ENCODE measurements around the gene IPO5. TPM values are rescaled to one million over a fixed set of nuclear protein-coding genes. Genes with fewer than 3 reads are reported as not detected.
A peak's percentile ranks its signal among the peaks of the same experiment; 100 is the strongest.

IPO5 gene
- total RNA-seq, 1 experiment from 2014 or later: 126 TPM

DNA sequence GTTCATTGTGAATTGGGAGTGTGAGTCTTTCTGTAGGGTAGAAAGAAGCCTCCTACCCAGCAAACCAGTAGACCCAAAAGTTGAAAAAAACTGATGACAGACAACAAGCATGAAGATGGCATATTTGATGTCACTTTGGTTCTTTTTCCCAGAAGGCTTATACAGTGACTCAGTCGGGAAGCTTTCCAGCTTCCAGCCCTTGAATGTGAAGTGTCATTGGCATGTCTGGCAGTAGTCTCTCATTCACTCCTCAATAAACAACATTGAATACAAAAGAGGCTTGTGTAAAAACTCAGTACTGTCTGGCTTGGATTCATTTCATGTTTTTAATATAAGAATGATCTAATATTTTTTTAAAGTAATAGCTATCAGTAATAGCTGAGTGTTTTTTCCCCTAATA, 68.7 kb downstream of the IPO5 start:
- BruUV-seq (replicated peaks): no TSS peak
- no peaks in the 10 kb centered on the region for H3K27me3 ChIP-seq (ENCODE audit: insufficient read depth, low read depth)
- H2AFZ ChIP-seq: no peak overlapping the region
- ChIA-PET CTCF (no interaction called here), POLR2A (ENCODE audit: unreplicated experiment) (interaction anchor here (0.9 kb wide), 1 partner anchor 635 kb away, joined by 7 read pairs; no protein-coding TSS in a partner anchor)
- no peaks in the 10 kb centered on the region for H3K79me2 ChIP-seq (ENCODE audit: low read depth)
- H3K27ac ChIP-seq: no peak overlapping the region
- H3K4me2 ChIP-seq: no peak overlapping the region
- peaks cover 47% of the 10 kb centered on the region for H3K36me3 ChIP-seq (ENCODE audit: low read depth)
- H3K9me3 ChIP-seq (ENCODE audit: insufficient read depth, low read depth): no peaks in the 10 kb centered on the region
- no peaks in the 10 kb centered on the region for H3K9me2 ChIP-seq (ENCODE audit: insufficient read depth)
- no peak for DNase-seq
- no peaks in the 10 kb centered on the region for H3K4me1 ChIP-seq (replicated peaks; ENCODE audit: insufficient read depth)
- peaks cover 7% of the 10 kb centered on the region; the same call in 1 of the 2 replicates for H4K20me1 ChIP-seq (ENCODE audit: insufficient read depth)
- no peak overlapping the region for H3K4me3 ChIP-seq
- intact Hi-C loops (cut with micrococcal nuclease; ENCODE audit: unreplicated experiment): no loop called here
- H3F3A ChIP-seq (ENCODE audit: insufficient read depth, low read depth): peaks cover 32% of the 10 kb centered on the region
- no peak for TF ChIP-seq CTCF (conservative IDR thresholded peaks at IDR 0.05)
- no peak for TF ChIP-seq EZH2 (IDR thresholded peaks at IDR 0.05; ENCODE audit: low read depth)

DNA sequence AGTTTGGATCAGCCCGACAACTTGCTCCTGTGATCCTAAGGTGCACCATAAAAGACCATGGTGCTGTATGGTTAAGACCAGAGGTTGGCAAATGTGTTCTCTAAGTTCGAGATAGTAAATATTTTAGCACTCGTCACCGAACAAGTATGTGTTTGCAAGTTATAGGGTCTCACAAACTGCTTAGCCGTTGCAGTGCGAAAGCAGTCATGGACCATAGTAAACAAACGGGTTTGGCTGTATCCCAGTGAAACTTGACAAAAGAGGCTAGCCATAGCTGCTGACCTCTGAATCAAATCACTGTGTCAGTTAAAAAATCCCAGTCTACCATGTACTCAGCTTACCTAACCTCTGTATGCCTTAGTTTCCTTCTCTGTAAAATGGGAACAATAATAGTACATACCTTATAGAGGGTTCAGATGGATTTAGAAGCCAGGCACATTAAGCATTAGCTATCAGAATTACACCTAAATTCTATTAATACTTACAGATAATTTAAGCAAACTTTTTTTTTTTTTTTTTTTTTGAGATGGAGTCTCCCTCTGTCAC, 72.1 kb downstream of the IPO5 start:
- Histone ChIP-seq H2AFZ (no peak overlapping the region), H3K9me2 (ENCODE audit: insufficient read depth) (no peaks in the 10 kb centered on the region), H3K4me3 (no peak overlapping the region), H3K79me2 (ENCODE audit: low read depth) (no peaks in the 10 kb centered on the region), H3K27ac (no peak overlapping the region), H3K27me3 (ENCODE audit: insufficient read depth, low read depth) (no peaks in the 10 kb centered on the region), H3F3A (ENCODE audit: insufficient read depth, low read depth) (peaks cover 25% of the 10 kb centered on the region; the same call in 1 of the 2 replicates), H3K4me2 (no peak overlapping the region), H3K9me3 (ENCODE audit: insufficient read depth, low read depth) (no peaks in the 10 kb centered on the region), H3K4me1 (replicated peaks; ENCODE audit: insufficient read depth) (no peaks in the 10 kb centered on the region), H3K36me3 (ENCODE audit: low read depth) (peaks cover 15% of the 10 kb centered on the region), H4K20me1 (ENCODE audit: insufficient read depth) (0 out of 2 replicates have a peak, but pooled peaks cover 7% of the 10 kb centered on the region)
- DNase-seq: no peak
- intact Hi-C loops (cut with micrococcal nuclease; ENCODE audit: unreplicated experiment): no loop called here
- POLR2A ChIA-PET (ENCODE audit: unreplicated experiment): no interaction called here
- CTCF ChIA-PET: no interaction called here
- TF ChIP-seq CTCF (conservative IDR thresholded peaks at IDR 0.05) (no peak), EZH2 (IDR thresholded peaks at IDR 0.05; ENCODE audit: low read depth) (no peak)
- no TSS peak for BruUV-seq (replicated peaks)

DNA sequence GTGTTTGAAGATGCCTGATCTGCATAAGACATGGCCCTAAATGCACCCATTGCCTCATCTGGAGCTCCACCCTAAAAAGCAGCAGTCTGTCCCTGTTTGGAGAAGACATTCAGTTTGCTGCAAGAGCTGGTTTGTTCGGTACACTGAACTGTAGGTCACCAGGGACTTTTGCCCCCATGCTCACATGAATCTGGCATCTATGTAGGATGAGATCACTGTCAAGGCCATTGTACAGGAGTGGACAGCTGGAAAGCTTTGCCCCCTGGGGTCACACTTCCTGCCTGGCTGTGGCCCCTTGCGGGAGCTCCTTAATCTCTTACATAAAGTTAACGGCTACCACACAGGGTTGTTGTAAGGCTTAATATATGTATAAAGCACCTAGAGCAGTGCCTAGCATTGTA, 73.0 kb downstream of the IPO5 start:
- BruUV-seq (replicated peaks): TSS peak; percentile 15
- POLR2A ChIA-PET (ENCODE audit: unreplicated experiment): no interaction called here
- intact Hi-C loops (cut with micrococcal nuclease; ENCODE audit: unreplicated experiment): no loop called here

More for the DNA sequence above, 73.0 kb downstream of the IPO5 start:
- TF ChIP-seq CTCF (conservative IDR thresholded peaks at IDR 0.05) (no peak), EZH2 (IDR thresholded peaks at IDR 0.05; ENCODE audit: low read depth) (no peak)
- Histone ChIP-seq H3F3A (ENCODE audit: insufficient read depth, low read depth) (peaks cover 22% of the 10 kb centered on the region; the same call in 1 of the 2 replicates), H3K9me3 (ENCODE audit: insufficient read depth, low read depth) (no peaks in the 10 kb centered on the region), H3K4me3 (no peak overlapping the region), H3K4me1 (replicated peaks; ENCODE audit: insufficient read depth) (no peaks in the 10 kb centered on the region), H2AFZ (no peak overlapping the region), H4K20me1 (ENCODE audit: insufficient read depth) (0 out of 2 replicates have a peak, but pooled peaks cover 7% of the 10 kb centered on the region), H3K79me2 (ENCODE audit: low read depth) (no peaks in the 10 kb centered on the region), H3K36me3 (ENCODE audit: low read depth) (peaks cover 7% of the 10 kb centered on the region), H3K9me2 (ENCODE audit: insufficient read depth) (no peaks in the 10 kb centered on the region), H3K27me3 (ENCODE audit: insufficient read depth, low read depth) (no peaks in the 10 kb centered on the region), H3K27ac (no peak overlapping the region), H3K4me2 (no peak overlapping the region)
- CTCF ChIA-PET: no interaction called here
- DNase-seq: no peak
